ENCODE measurements around the gene ULBP2.

- TF ChIP-seq EZH2 (IDR thresholded peaks at IDR 0.05) (no peak), POLR2AphosphoS5 (IDR thresholded peaks at IDR 0.05; ENCODE audit: borderline replicate concordance, low read depth, low read length) (no peak), FOXP2 (optimal IDR thresholded peaks at IDR 0.05; ENCODE audit: control extremely low read depth, extremely low read length, insufficient read depth) (no peak)
Observed at GRCh38 chr6:149909701-149910470, 31.9 kb upstream of the ULBP2 start.
